ENCODE data around the gene KCNQ4.

KCNQ4 gene

DNA sequence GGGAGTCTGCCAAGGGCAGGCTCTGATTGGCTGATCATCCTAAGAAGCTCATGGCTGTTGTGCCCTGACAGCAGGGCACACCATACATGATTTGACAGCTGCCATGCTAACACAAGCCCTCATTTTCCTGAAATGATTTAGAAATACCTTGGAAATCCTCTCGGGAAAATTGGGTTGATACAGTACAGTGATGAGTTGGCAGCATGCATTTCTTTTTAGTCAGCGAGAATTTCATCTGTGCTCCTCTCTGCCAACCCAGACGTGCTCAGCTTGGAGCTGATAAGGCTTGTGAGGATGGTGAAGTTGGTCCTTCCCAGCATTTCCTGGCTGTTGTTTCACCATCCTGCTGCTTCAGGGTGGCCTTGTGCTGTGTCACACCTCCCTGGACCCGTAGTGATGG, 22.6 kb upstream of the KCNQ4 start:
- DNase-seq (ENCODE audit: low spot score): no peak
- no peak for TF ChIP-seq CTCF (IDR thresholded peaks at IDR 0.05; ENCODE audit: borderline replicate concordance, control extremely low read depth, extremely low read depth, insufficient read depth, missing control alignments)
- in situ Hi-C loops (cut with MboI; ENCODE audit: low sequenced_read_pairs, unreplicated experiment): no loop called here

GRCh38 chr1:40762144-40762923, 21.3 kb upstream of the KCNQ4 start:
- peak; percentile 58 for DNase-seq (ENCODE audit: low spot score)
- in situ Hi-C loops (cut with MboI; ENCODE audit: low sequenced_read_pairs, unreplicated experiment): no loop called here
- TF ChIP-seq CTCF (IDR thresholded peaks at IDR 0.05; ENCODE audit: borderline replicate concordance, control extremely low read depth, extremely low read depth, insufficient read depth, missing control alignments): no peak

GRCh38 chr1:40763742-40764532, 19.6 kb upstream of the KCNQ4 start:
- no peak for TF ChIP-seq CTCF (IDR thresholded peaks at IDR 0.05; ENCODE audit: borderline replicate concordance, control extremely low read depth, extremely low read depth, insufficient read depth, missing control alignments)
- DNase-seq (ENCODE audit: low spot score): peak; percentile 52
- in situ Hi-C loops (cut with MboI; ENCODE audit: low sequenced_read_pairs, unreplicated experiment): no loop called here

DNA sequence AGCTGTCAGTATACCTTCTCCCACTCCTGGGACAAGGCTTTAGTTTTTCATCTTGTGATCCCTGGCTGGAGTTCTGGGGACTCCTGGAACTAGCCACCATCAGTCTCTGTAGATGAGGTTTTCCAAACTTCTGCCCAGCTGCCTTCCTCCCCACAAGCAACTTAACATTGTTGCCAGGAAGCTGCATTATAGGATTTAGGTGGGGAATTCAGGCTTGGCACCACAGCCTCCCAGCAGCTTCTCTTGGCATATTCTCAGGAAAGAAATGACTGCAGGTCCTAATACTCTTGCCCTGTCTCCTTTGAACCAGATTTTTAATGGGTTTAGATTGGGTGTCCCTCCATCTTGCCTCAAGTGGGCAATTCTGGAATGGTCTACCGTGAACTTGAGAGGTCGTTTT, 18.6 kb upstream of the KCNQ4 start:
- no peak for DNase-seq (ENCODE audit: low spot score)
- TF ChIP-seq CTCF (IDR thresholded peaks at IDR 0.05; ENCODE audit: borderline replicate concordance, control extremely low read depth, extremely low read depth, insufficient read depth, missing control alignments): no peak
- in situ Hi-C loops (cut with MboI; ENCODE audit: low sequenced_read_pairs, unreplicated experiment): no loop called here

DNA sequence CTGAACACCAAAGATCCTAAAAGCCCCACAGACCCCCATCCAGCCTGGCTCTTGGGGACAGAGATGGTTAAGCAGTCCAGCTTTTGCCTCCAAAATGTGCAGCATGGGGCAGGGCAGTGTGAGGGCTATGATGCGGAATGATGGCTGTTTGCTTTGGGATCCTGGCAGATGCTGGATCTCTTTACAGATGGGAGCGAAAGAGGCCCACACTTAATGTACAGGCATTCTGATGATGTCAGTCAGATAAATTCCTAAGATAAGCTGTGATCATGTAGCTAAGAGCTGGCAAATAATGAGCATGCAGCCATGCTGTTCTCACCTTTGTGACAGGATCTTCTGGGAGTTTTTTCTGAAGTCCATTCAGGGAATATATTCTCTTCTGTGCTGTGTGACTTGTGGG, 17.6 kb upstream of the KCNQ4 start:
- no peak for DNase-seq (ENCODE audit: low spot score)
- TF ChIP-seq CTCF (IDR thresholded peaks at IDR 0.05; ENCODE audit: borderline replicate concordance, control extremely low read depth, extremely low read depth, insufficient read depth, missing control alignments): no peak
- in situ Hi-C loops (cut with MboI; ENCODE audit: low sequenced_read_pairs, unreplicated experiment): no loop called here

GRCh38 chr1:40766560-40766959, 17.0 kb upstream of the KCNQ4 start:
- in situ Hi-C loops (cut with MboI; ENCODE audit: low sequenced_read_pairs, unreplicated experiment): no loop called here
- no peak for DNase-seq (ENCODE audit: low spot score)
- no peak for TF ChIP-seq CTCF (IDR thresholded peaks at IDR 0.05; ENCODE audit: borderline replicate concordance, control extremely low read depth, extremely low read depth, insufficient read depth, missing control alignments)

Measured in GM13976 (cell line).